Loucy (cell line): ENCODE measurements around the gene TMPRSS6.

Source experiments
- H2AFZ ChIP-seq: fragments of 200-600 bp; sonication (generic); 2 replicates; pipeline ENCODE4 v1.6.0; 2016; ENCODE audit warnings: antibody characterized with exemption, mild to moderate bottlenecking, low read length, moderate library complexity
- H3F3A ChIP-seq: fragments of 200-600 bp; 2 replicates; pipeline ENCODE4 v1.6.0; 2016; ENCODE audit warnings: antibody characterized with exemption, low read depth, mild to moderate bottlenecking
- H3K27me3 ChIP-seq: fragments of 200-600 bp; sonication (generic); 2 replicates; pipeline ENCODE4 v1.6.1; 2014; ENCODE audit warnings: low read length, mild to moderate bottlenecking; ENCODE audit not compliant: insufficient read depth, poor library complexity, severe bottlenecking
- H3K36me3 ChIP-seq: fragments of 200-600 bp; sonication (generic); 2 replicates; pipeline ENCODE4 v1.6.1; 2016; ENCODE audit warnings: low read length; ENCODE audit not compliant: insufficient read depth
- H3K4me1 ChIP-seq: fragments of 200-600 bp; sonication (generic); 2 replicates; pipeline ENCODE4 v1.5.1; 2014; ENCODE audit warnings: low read length, mild to moderate bottlenecking; ENCODE audit not compliant: insufficient read depth, poor library complexity, severe bottlenecking
- H3K4me2 ChIP-seq: fragments of 200-600 bp; sonication (generic); 2 replicates; pipeline ENCODE4 v1.6.0; 2014; ENCODE audit warnings: antibody characterized with exemption, low read length, low read depth, mild to moderate bottlenecking; ENCODE audit not compliant: poor library complexity, severe bottlenecking
- H3K4me3 ChIP-seq: fragments of 200-600 bp; sonication (generic); 2 replicates; pipeline ENCODE4 v1.5.1; 2014; ENCODE audit warnings: low read length, mild to moderate bottlenecking, mixed read lengths; ENCODE audit not compliant: poor library complexity, severe bottlenecking
- H3K79me2 ChIP-seq: fragments of 200-600 bp; sonication (generic); 2 replicates; pipeline ENCODE4 v1.6.1; 2014; ENCODE audit warnings: low read length; ENCODE audit not compliant: insufficient read depth
- H3K9ac ChIP-seq: fragments of 200-600 bp; sonication (generic); 2 replicates; pipeline ENCODE4 v1.6.0; 2014; ENCODE audit warnings: mild to moderate bottlenecking, low read depth, low read length, moderate library complexity; ENCODE audit not compliant: poor library complexity, severe bottlenecking
- H3K9me2 ChIP-seq: fragments of 200-600 bp; sonication (generic); replicated peaks from 2 replicates; pipeline ENCODE4 v1.6.1; 2016; ENCODE audit warnings: low read depth, low read length, mixed read lengths
- H3K9me3 ChIP-seq: fragments of 200-600 bp; sonication (generic); 2 replicates; pipeline ENCODE4 v1.6.1; 2014; ENCODE audit warnings: mild to moderate bottlenecking, antibody characterized with exemption, low read length, low read depth; ENCODE audit not compliant: insufficient read depth
- H4K20me1 ChIP-seq: fragments of 200-600 bp; sonication (generic); 2 replicates; pipeline ENCODE4 v1.6.0; 2014; ENCODE audit warnings: antibody characterized with exemption, low read length, mild to moderate bottlenecking; ENCODE audit not compliant: insufficient read depth, poor library complexity, severe bottlenecking
- EZH2phosphoT487 ChIP-seq: fragments of 200-600 bp; IDR thresholded peaks from 2 replicates; pipeline ENCODE4 v1.6.1; 2018; ENCODE audit warnings: antibody characterized with exemption, mild to moderate bottlenecking, moderate library complexity, borderline replicate concordance
- TF ChIP-seq, protein P1 (sequence below): fragments of 200-600 bp; sonication (generic); conservative IDR thresholded peaks from 2 replicates; pipeline ENCODE4 v1.5.1; 2014; ENCODE audit warnings: mild to moderate bottlenecking, antibody characterized with exemption, low read length

The TMPRSS6 gene

GRCh38 chr22:37133304-37134018, 23.9 kb upstream of the TMPRSS6 start:
- H3K4me3 ChIP-seq = no peak overlapping the region
- no peaks in the 10 kb centered on the region for H3K9me2 ChIP-seq
- H3K4me2 ChIP-seq = no peak overlapping the region
- H3K79me2 ChIP-seq = no peaks in the 10 kb centered on the region
- H2AFZ ChIP-seq = no peak overlapping the region
- TF ChIP-seq, protein P1, sequence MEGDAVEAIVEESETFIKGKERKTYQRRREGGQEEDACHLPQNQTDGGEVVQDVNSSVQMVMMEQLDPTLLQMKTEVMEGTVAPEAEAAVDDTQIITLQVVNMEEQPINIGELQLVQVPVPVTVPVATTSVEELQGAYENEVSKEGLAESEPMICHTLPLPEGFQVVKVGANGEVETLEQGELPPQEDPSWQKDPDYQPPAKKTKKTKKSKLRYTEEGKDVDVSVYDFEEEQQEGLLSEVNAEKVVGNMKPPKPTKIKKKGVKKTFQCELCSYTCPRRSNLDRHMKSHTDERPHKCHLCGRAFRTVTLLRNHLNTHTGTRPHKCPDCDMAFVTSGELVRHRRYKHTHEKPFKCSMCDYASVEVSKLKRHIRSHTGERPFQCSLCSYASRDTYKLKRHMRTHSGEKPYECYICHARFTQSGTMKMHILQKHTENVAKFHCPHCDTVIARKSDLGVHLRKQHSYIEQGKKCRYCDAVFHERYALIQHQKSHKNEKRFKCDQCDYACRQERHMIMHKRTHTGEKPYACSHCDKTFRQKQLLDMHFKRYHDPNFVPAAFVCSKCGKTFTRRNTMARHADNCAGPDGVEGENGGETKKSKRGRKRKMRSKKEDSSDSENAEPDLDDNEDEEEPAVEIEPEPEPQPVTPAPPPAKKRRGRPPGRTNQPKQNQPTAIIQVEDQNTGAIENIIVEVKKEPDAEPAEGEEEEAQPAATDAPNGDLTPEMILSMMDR = no peak
- no peak for TF ChIP-seq EZH2phosphoT487
- H3K27me3 ChIP-seq = no peaks in the 10 kb centered on the region
- H4K20me1 ChIP-seq = no peaks in the 10 kb centered on the region
- H3K9ac ChIP-seq = no peak overlapping the region
- no peaks in the 10 kb centered on the region for H3K9me3 ChIP-seq
- no peaks in the 10 kb centered on the region for H3F3A ChIP-seq
- no peaks in the 10 kb centered on the region for H3K4me1 ChIP-seq
- no peaks in the 10 kb centered on the region for H3K36me3 ChIP-seq

GRCh38 chr22:37132773-37133172, 23.3 kb upstream of the TMPRSS6 start:
- TF ChIP-seq, protein P1 = no peak
- TF ChIP-seq EZH2phosphoT487 = no peak
- no peaks in the 10 kb centered on the region for H3K79me2 ChIP-seq

DNA sequence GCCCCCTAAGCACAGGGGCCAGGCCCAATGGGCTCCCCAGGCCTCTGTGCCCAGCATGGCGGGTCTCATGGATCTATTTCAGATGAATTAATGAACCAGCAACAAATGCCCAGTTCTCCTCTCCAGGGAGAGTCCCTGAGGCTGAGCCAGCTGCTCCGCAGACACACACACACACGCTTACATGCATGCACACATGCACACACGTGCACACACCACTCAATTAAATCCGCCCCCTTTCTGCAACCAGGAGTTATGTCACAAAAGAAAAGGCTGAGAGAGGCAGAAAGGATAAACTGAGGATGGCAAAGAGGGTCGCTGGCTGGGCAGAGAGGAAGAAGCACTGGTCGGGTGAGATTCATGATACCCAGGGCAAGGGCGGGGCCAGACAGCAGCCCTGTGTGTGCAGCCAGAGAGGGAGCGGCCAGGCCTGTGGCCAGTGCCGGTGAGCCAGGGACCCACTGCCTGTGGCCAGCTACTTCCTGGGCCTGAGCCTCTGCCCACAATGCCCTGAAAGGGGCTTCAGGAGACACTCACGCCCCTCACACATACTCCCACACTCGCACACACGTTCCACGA, 20.4 kb upstream of the TMPRSS6 start:
- Histone ChIP-seq H3K27me3 (no peaks in the 10 kb centered on the region), H3K4me2 (no peak overlapping the region), H3K4me1 (no peaks in the 10 kb centered on the region), H3K9ac (no peak overlapping the region), H3K9me2 (no peaks in the 10 kb centered on the region), H4K20me1 (no peaks in the 10 kb centered on the region), H2AFZ (no peak overlapping the region), H3K4me3 (no peak overlapping the region), H3K36me3 (no peaks in the 10 kb centered on the region), H3K79me2 (no peaks in the 10 kb centered on the region), H3F3A (no peaks in the 10 kb centered on the region), H3K9me3 (no peaks in the 10 kb centered on the region)
- no peak for TF ChIP-seq EZH2phosphoT487
- TF ChIP-seq, protein P1 = no peak

More at GRCh38 chr22:37132773-37133172, 23.3 kb upstream of the TMPRSS6 start:
- Histone ChIP-seq H2AFZ (no peak overlapping the region), H3K9me3 (no peaks in the 10 kb centered on the region), H3K9ac (no peak overlapping the region), H3K4me1 (no peaks in the 10 kb centered on the region), H3K9me2 (no peaks in the 10 kb centered on the region), H3K4me2 (no peak overlapping the region), H3F3A (no peaks in the 10 kb centered on the region), H3K4me3 (no peak overlapping the region), H3K36me3 (no peaks in the 10 kb centered on the region), H3K27me3 (no peaks in the 10 kb centered on the region), H4K20me1 (no peaks in the 10 kb centered on the region)
